ENCODE measurements around the gene ADNP2.

The ADNP2 gene

GRCh38 chr18:80124131-80124530 lies 15.1 kb downstream of the ADNP2 start:
- DNase-seq (ENCODE audit: low spot score) (no peak), ATAC-seq (ENCODE audit: low read depth) (peak; percentile 85)
- Histone ChIP-seq H3K27me3 (ENCODE audit: insufficient read depth, poor library complexity, severe bottlenecking) (no peaks in the 10 kb centered on the region), H3K4me3 (ENCODE audit: severe bottlenecking) (no peak overlapping the region), H3K27ac (ENCODE audit: poor library complexity, severe bottlenecking) (peak overlapping the region; percentile 42), H3K36me3 (ENCODE audit: low read depth) (peaks cover 39% of the 10 kb centered on the region), H3K4me1 (ENCODE audit: insufficient read depth, poor library complexity, severe bottlenecking) (peaks cover 7% of the 10 kb centered on the region), H3K9me3 (ENCODE audit: severe bottlenecking) (no peaks in the 10 kb centered on the region)
- no peak for TF ChIP-seq CTCF (IDR thresholded peaks at IDR 0.05; ENCODE audit: poor library complexity, severe bottlenecking)

GRCh38 chr18:80126797-80127196 lies 17.7 kb downstream of the ADNP2 start:
- Histone ChIP-seq H3K4me3 (ENCODE audit: severe bottlenecking) (no peak overlapping the region), H3K36me3 (ENCODE audit: low read depth) (peaks cover 30% of the 10 kb centered on the region), H3K27ac (ENCODE audit: poor library complexity, severe bottlenecking) (no peak overlapping the region), H3K27me3 (ENCODE audit: insufficient read depth, poor library complexity, severe bottlenecking) (no peaks in the 10 kb centered on the region), H3K9me3 (ENCODE audit: severe bottlenecking) (no peaks in the 10 kb centered on the region), H3K4me1 (ENCODE audit: insufficient read depth, poor library complexity, severe bottlenecking) (peaks cover 12% of the 10 kb centered on the region)
- DNase-seq (ENCODE audit: low spot score) = no peak
- TF ChIP-seq CTCF (IDR thresholded peaks at IDR 0.05; ENCODE audit: poor library complexity, severe bottlenecking) = no peak
- no peak for ATAC-seq (ENCODE audit: low read depth)

- no peaks in the 10 kb centered on the region for H3K27me3 ChIP-seq (ENCODE audit: insufficient read depth, poor library complexity, severe bottlenecking)
These were observed 18.6 kb downstream of the ADNP2 start for GRCh38 chr18:80127635-80128034.

GRCh38 chr18:80129672-80130367 lies 20.8 kb downstream of the ADNP2 start:
- H3K27me3 ChIP-seq (ENCODE audit: insufficient read depth, poor library complexity, severe bottlenecking) = no peaks in the 10 kb centered on the region
- no peak overlapping the region for H3K27ac ChIP-seq (ENCODE audit: poor library complexity, severe bottlenecking)
- no peak overlapping the region for H3K4me3 ChIP-seq (ENCODE audit: severe bottlenecking)
- H3K4me1 ChIP-seq (ENCODE audit: insufficient read depth, poor library complexity, severe bottlenecking) = peaks cover 12% of the 10 kb centered on the region
- ATAC-seq (ENCODE audit: low read depth) (no peak), DNase-seq (ENCODE audit: low spot score) (no peak)
- H3K9me3 ChIP-seq (ENCODE audit: severe bottlenecking) = no peaks in the 10 kb centered on the region
- H3K36me3 ChIP-seq (ENCODE audit: low read depth) = peaks cover 56% of the 10 kb centered on the region
- no peak for TF ChIP-seq CTCF (IDR thresholded peaks at IDR 0.05; ENCODE audit: poor library complexity, severe bottlenecking)

More at GRCh38 chr18:80127635-80128034, 18.6 kb downstream of the ADNP2 start:
- DNase-seq (ENCODE audit: low spot score) (no peak), ATAC-seq (ENCODE audit: low read depth) (no peak)
- H3K4me3 ChIP-seq (ENCODE audit: severe bottlenecking) = no peak overlapping the region
- no peaks in the 10 kb centered on the region for H3K9me3 ChIP-seq (ENCODE audit: severe bottlenecking)
- H3K4me1 ChIP-seq (ENCODE audit: insufficient read depth, poor library complexity, severe bottlenecking) = peaks cover 19% of the 10 kb centered on the region
- no peak overlapping the region for H3K27ac ChIP-seq (ENCODE audit: poor library complexity, severe bottlenecking)
- H3K36me3 ChIP-seq (ENCODE audit: low read depth) = peaks cover 38% of the 10 kb centered on the region
- TF ChIP-seq CTCF (IDR thresholded peaks at IDR 0.05; ENCODE audit: poor library complexity, severe bottlenecking) = no peak

- Histone ChIP-seq H3K27ac (ENCODE audit: poor library complexity, severe bottlenecking) (no peak overlapping the region), H3K4me1 (ENCODE audit: insufficient read depth, poor library complexity, severe bottlenecking) (peaks cover 12% of the 10 kb centered on the region), H3K4me3 (ENCODE audit: severe bottlenecking) (no peak overlapping the region), H3K36me3 (ENCODE audit: low read depth) (peaks cover 63% of the 10 kb centered on the region), H3K27me3 (ENCODE audit: insufficient read depth, poor library complexity, severe bottlenecking) (no peaks in the 10 kb centered on the region), H3K9me3 (ENCODE audit: severe bottlenecking) (no peaks in the 10 kb centered on the region)
- no peak for DNase-seq (ENCODE audit: low spot score)
- no peak for TF ChIP-seq CTCF (IDR thresholded peaks at IDR 0.05; ENCODE audit: poor library complexity, severe bottlenecking)
- ATAC-seq (ENCODE audit: low read depth) = no peak
These were observed 21.5 kb downstream of the ADNP2 start for GRCh38 chr18:80130555-80130954.
